Keratinocyte (primary cell): Measurements from ENCODE around the gene NAT9. TPM values are rescaled to one million over a fixed set of nuclear protein-coding genes. Genes with fewer than 3 reads are reported as not detected.

Experiments
- DNase-seq: peaks from one replicate; pipeline ENCODE4 v3.0.0-alpha.2; 2011; ENCODE audit warnings: low read depth, missing footprints, low spot score
- FAIRE-seq: peaks from 2 replicates; lab custom pipeline; 2011; peaks lifted over from hg19 to GRCh38; lab: Jason Lieb, UNC
- H2AFZ ChIP-seq: 2 replicates; pipeline ENCODE4 v1.6.0; 2012; ENCODE audit warnings: low read length, control low read depth, inconsistent platforms; ENCODE audit not compliant: control insufficient read depth
- H3K27ac ChIP-seq: 2 replicates; pipeline ENCODE4 v1.5.1; 2011; ENCODE audit warnings: low read length; ENCODE audit not compliant: control insufficient read depth, insufficient read depth
- H3K27me3 ChIP-seq: 3 replicates; pipeline ENCODE4 v1.6.0; 2011; ENCODE audit warnings: low read length; ENCODE audit not compliant: control insufficient read depth, insufficient read depth; ENCODE audit errors: extremely low read depth
- H3K36me3 ChIP-seq, 2 experiments: 2 replicates in 1 of 2; 3 replicates in 1 of 2; pipeline ENCODE4 v1.5.1; 2011; ENCODE audit warnings: low read length in 2 of 2, mild to moderate bottlenecking in 1 of 2; ENCODE audit not compliant: control insufficient read depth in 2 of 2, insufficient read depth in 2 of 2; ENCODE audit errors: extremely low read depth in 1 of 2
- H3K4me1 ChIP-seq: 3 replicates; pipeline ENCODE4 v1.5.1; 2011; ENCODE audit warnings: low read length; ENCODE audit not compliant: control insufficient read depth, insufficient read depth; ENCODE audit errors: extremely low read depth
- H3K4me2 ChIP-seq: 3 replicates; pipeline ENCODE4 v1.6.0; 2011; ENCODE audit warnings: low read depth, low read length; ENCODE audit not compliant: control insufficient read depth, insufficient read depth; ENCODE audit errors: extremely low read depth
- H3K4me3 ChIP-seq, 3 experiments: fragments of 200-600 bp in 1 of 3; sonication (generic) in 1 of 3; 2 replicates in 2 of 3; 3 replicates in 1 of 3; pipeline ENCODE4 v1.5.1; 2011 to 2016; ENCODE audit warnings: low read length in 3 of 3, mild to moderate bottlenecking in 3 of 3, control low read depth in 2 of 3, inconsistent platforms in 1 of 3, low read depth in 1 of 3, mixed read lengths in 1 of 3, mixed run types in 1 of 3, moderate library complexity in 1 of 3; ENCODE audit not compliant: control insufficient read depth in 2 of 3, insufficient read depth in 2 of 3; ENCODE audit errors: extremely low read depth in 1 of 3
- H3K79me2 ChIP-seq: 2 replicates; pipeline ENCODE4 v1.6.0; 2012; ENCODE audit warnings: low read length; ENCODE audit not compliant: control insufficient read depth, insufficient read depth
- H3K9ac ChIP-seq: 3 replicates; pipeline ENCODE4 v1.6.0; 2011; ENCODE audit warnings: low read length; ENCODE audit not compliant: control insufficient read depth, insufficient read depth; ENCODE audit errors: extremely low read depth
- H3K9me1 ChIP-seq: 3 replicates; pipeline ENCODE4 v1.6.0; 2011; ENCODE audit warnings: low read length; ENCODE audit not compliant: control insufficient read depth, insufficient read depth; ENCODE audit errors: extremely low read depth
- H3K9me3 ChIP-seq: 2 replicates; pipeline ENCODE4 v1.5.1; 2012; ENCODE audit warnings: low read depth, low read length; ENCODE audit not compliant: control insufficient read depth
- H4K20me1 ChIP-seq: 3 replicates; pipeline ENCODE4 v1.6.0; 2011; ENCODE audit warnings: low read length; ENCODE audit not compliant: control insufficient read depth, insufficient read depth; ENCODE audit errors: extremely low read depth
- CTCF ChIP-seq, 3 experiments: IDR thresholded peaks in 1 of 3; conservative IDR thresholded peaks in 1 of 3; optimal IDR thresholded peaks in 1 of 3; 2 replicates in 2 of 3; 3 replicates in 1 of 3; pipeline versions ENCODE3 to v1.5.1; 2011; ENCODE audit warnings: low read length in 3 of 3, mild to moderate bottlenecking in 3 of 3, moderate library complexity in 2 of 3, control low read depth in 1 of 3, inconsistent platforms in 1 of 3; ENCODE audit not compliant: insufficient read depth in 2 of 3; ENCODE audit errors: extremely low read depth in 1 of 3
- EZH2 ChIP-seq: IDR thresholded peaks from one replicate; pipeline ENCODE4 v1.6.1; 2012; ENCODE audit warnings: inconsistent platforms, mild to moderate bottlenecking, low read length, moderate library complexity
- dilution Hi-C: fragments of 300-500 bp; cut with MboI; formaldehyde crosslinking; loops from one replicate; pipeline ENCODE4 v1.7.0; 2020; ENCODE audit warnings: low sequenced_read_pairs; ENCODE audit not compliant: extremely low pct_ligation_motif_present
- polyA plus RNA-seq, 5 experiments: library from polyadenylated mRNA; depleted of rRNA in 3 of 5; stranded (reverse) in 3 of 5; stranded (forward) in 1 of 5; unstranded in 1 of 5; fragments of >200 nt; gene quantifications; 1 replicate in 1 of 5; 2 replicates in 3 of 5; 3 replicates in 1 of 5; pipeline versions ENCODE4 v1.2.1 to v1.2.3, GENCODE V29; 2011 to 2012; ENCODE audit warnings: missing spikeins in 2 of 5, low read depth in 1 of 5, low replicate concordance in 1 of 5

Gene NAT9
- polyA plus RNA-seq, 1 donor (not counting 4 experiments of a cell fraction or from before 2014, with no cell fraction given), result 34.6 TPM

- Histone ChIP-seq H3K4me2 (no peak overlapping the region), H2AFZ (no peak overlapping the region), H3K79me2 (no peaks in the 10 kb centered on the region), H4K20me1 (no peaks in the 10 kb centered on the region), H3K27ac (no peak overlapping the region), H3K9ac (no peak overlapping the region), H3K4me1 (no peaks in the 10 kb centered on the region), H3K27me3 (no peaks in the 10 kb centered on the region), H3K9me1 (no peaks in the 10 kb centered on the region), H3K9me3 (no peaks in the 10 kb centered on the region), H3K4me3 (no peak overlapping the region), H3K36me3 (peaks cover 0 to 8% of the 10 kb centered on the region in 2 experiments)
- dilution Hi-C loops, result no loop called here
- DNase-seq (no peak), FAIRE-seq (no peak)
- no peak for TF ChIP-seq CTCF (optimal IDR thresholded peaks at IDR 0.05 in 1 of 3, IDR thresholded peaks at IDR 0.05 in 1 of 3, conservative IDR thresholded peaks at IDR 0.05 in 1 of 3; ENCODE audit: extremely low read depth in 1 of 3, insufficient read depth in 2 of 3, low read length in 3 of 3)
- TF ChIP-seq EZH2, result no peak
Observed at GRCh38 chr17:74806334-74806733, 30.2 kb upstream of the NAT9 start.

- H3K9me3 ChIP-seq, result no peaks in the 10 kb centered on the region
- FAIRE-seq (no peak), DNase-seq (no peak)
- H3K4me2 ChIP-seq, result no peak overlapping the region
- H3K9ac ChIP-seq, result no peak overlapping the region
- H3K27me3 ChIP-seq, result no peaks in the 10 kb centered on the region
- H3K9me1 ChIP-seq, result no peaks in the 10 kb centered on the region
- H3K79me2 ChIP-seq, result no peaks in the 10 kb centered on the region
- peaks cover 0 to 11% of the 10 kb centered on the region in 2 experiments for H3K36me3 ChIP-seq
- dilution Hi-C loops, result no loop called here
- H4K20me1 ChIP-seq, result no peaks in the 10 kb centered on the region
- TF ChIP-seq EZH2, result no peak
- TF ChIP-seq CTCF (optimal IDR thresholded peaks at IDR 0.05 in 1 of 3, IDR thresholded peaks at IDR 0.05 in 1 of 3, conservative IDR thresholded peaks at IDR 0.05 in 1 of 3; ENCODE audit: extremely low read depth in 1 of 3, insufficient read depth in 2 of 3, low read length in 3 of 3), result no peak
- H2AFZ ChIP-seq, result no peak overlapping the region
- H3K4me1 ChIP-seq, result no peaks in the 10 kb centered on the region
- no peak overlapping the region for H3K27ac ChIP-seq
- H3K4me3 ChIP-seq, result no peak overlapping the region
Observed at GRCh38 chr17:74805591-74805991, 29.4 kb upstream of the NAT9 start.
